ENCODE results near the gene TMED1. TPM values are rescaled to one million over a fixed set of nuclear protein-coding genes. Genes with fewer than 3 reads are reported as not detected.
A peak's percentile ranks its signal among the peaks of the same experiment; 100 is the strongest.
"Not testable (repeated sequence)": the region's sequence is repeated elsewhere in the genome, so short reads cannot be mapped to it uniquely, and the experiment has no call there.

Gene TMED1
- total RNA-seq, 1 experiment from 2014 or later: 10.2 TPM

- no peak overlapping the region for H3K4me2 ChIP-seq (ENCODE audit: low read depth, low read length, poor library complexity, severe bottlenecking)
- H2AFZ ChIP-seq (ENCODE audit: low read length): no peak overlapping the region
- H3K9me3 ChIP-seq (ENCODE audit: low read length): peaks cover 5% of the 10 kb centered on the region; the same call in 1 of the 2 replicates
- no peak for DNase-seq
- 0 out of 2 replicates have a peak, but pooled peaks cover 3% of the 10 kb centered on the region for H3K27me3 ChIP-seq (ENCODE audit: low read length)
- H3K36me3 ChIP-seq (ENCODE audit: insufficient read depth, low read length): no peaks in the 10 kb centered on the region; the same call in 1 of the 2 replicates
- H3K4me1 ChIP-seq (ENCODE audit: low read length): peaks cover 16% of the 10 kb centered on the region
- no peak overlapping the region for H3K9ac ChIP-seq (ENCODE audit: low read length)
- H3K79me2 ChIP-seq (ENCODE audit: low read length): no peaks in the 10 kb centered on the region
- H3K4me3 ChIP-seq (ENCODE audit: low read length): no peak overlapping the region
- H4K20me1 ChIP-seq (ENCODE audit: insufficient read depth, low read depth, low read length): no peaks in the 10 kb centered on the region
- no peaks in the 10 kb centered on the region for H3K9me2 ChIP-seq (replicated peaks; ENCODE audit: insufficient read depth, low read length)
- no peak overlapping the region for H3K27ac ChIP-seq (ENCODE audit: low read length)
Measured at GRCh38 chr19:10842788-10843187, 6.8 kb upstream of the TMED1 start.

GRCh38 chr19:10839114-10840050 lies 3.4 kb upstream of the TMED1 start:
- Histone ChIP-seq H3K27ac (ENCODE audit: low read length) (peak overlapping the region; percentile 91; the same call in 1 of the 2 replicates), H3K4me1 (ENCODE audit: low read length) (peaks cover 32% of the 10 kb centered on the region), H3K9me3 (ENCODE audit: low read length) (peaks cover 5% of the 10 kb centered on the region; the same call in 1 of the 2 replicates), H3K9ac (ENCODE audit: low read length) (no peak overlapping the region), H3K4me2 (ENCODE audit: low read depth, low read length, poor library complexity, severe bottlenecking) (peak overlapping the region; percentile 64), H2AFZ (ENCODE audit: low read length) (no peak overlapping the region), H3K79me2 (ENCODE audit: low read length) (no peaks in the 10 kb centered on the region), H3K9me2 (replicated peaks; ENCODE audit: insufficient read depth, low read length) (no peaks in the 10 kb centered on the region), H3K4me3 (ENCODE audit: low read length) (peak overlapping the region; percentile 51; the same call in 1 of the 2 replicates), H3K36me3 (ENCODE audit: insufficient read depth, low read length) (no peaks in the 10 kb centered on the region; the same call in 1 of the 2 replicates), H3K27me3 (ENCODE audit: low read length) (no peaks in the 10 kb centered on the region), H4K20me1 (ENCODE audit: insufficient read depth, low read depth, low read length) (no peaks in the 10 kb centered on the region)
- DNase-seq: no peak

GRCh38 chr19:10838377-10838776 lies 2.4 kb upstream of the TMED1 start:
- Histone ChIP-seq H3K4me1 (ENCODE audit: low read length) (peaks cover 32% of the 10 kb centered on the region), H3K27ac (ENCODE audit: low read length) (peak overlapping the region; percentile 91), H3K36me3 (ENCODE audit: insufficient read depth, low read length) (no peaks in the 10 kb centered on the region; the same call in 1 of the 2 replicates), H3K9ac (ENCODE audit: low read length) (peak overlapping the region; percentile 58), H3K79me2 (ENCODE audit: low read length) (no peaks in the 10 kb centered on the region), H2AFZ (ENCODE audit: low read length) (no peak overlapping the region; the same call in 1 of the 2 replicates), H3K9me2 (replicated peaks; ENCODE audit: insufficient read depth, low read length) (no peaks in the 10 kb centered on the region), H4K20me1 (ENCODE audit: insufficient read depth, low read depth, low read length) (no peaks in the 10 kb centered on the region), H3K27me3 (ENCODE audit: low read length) (no peaks in the 10 kb centered on the region), H3K4me3 (ENCODE audit: low read length) (peak overlapping the region; percentile 51), H3K4me2 (ENCODE audit: low read depth, low read length, poor library complexity, severe bottlenecking) (peak overlapping the region; percentile 64), H3K9me3 (ENCODE audit: low read length) (peaks cover 5% of the 10 kb centered on the region; the same call in 1 of the 2 replicates)
- no peak for DNase-seq

- H3K4me1 ChIP-seq (ENCODE audit: low read length): peaks cover 32% of the 10 kb centered on the region
- H3K27me3 ChIP-seq (ENCODE audit: low read length); DNase-seq; H3K9me2 ChIP-seq (replicated peaks; ENCODE audit: insufficient read depth, low read length); H3K4me3 ChIP-seq (ENCODE audit: low read length); H3K36me3 ChIP-seq (ENCODE audit: insufficient read depth, low read length); H3K9me3 ChIP-seq (ENCODE audit: low read length); H3K79me2 ChIP-seq (ENCODE audit: low read length); H3K9ac ChIP-seq (ENCODE audit: low read length); H2AFZ ChIP-seq (ENCODE audit: low read length); H4K20me1 ChIP-seq (ENCODE audit: insufficient read depth, low read depth, low read length): not testable (repeated sequence)
- peak overlapping the region; percentile 64 for H3K4me2 ChIP-seq (ENCODE audit: low read depth, low read length, poor library complexity, severe bottlenecking)
- peak overlapping the region; percentile 91 for H3K27ac ChIP-seq (ENCODE audit: low read length)
Measured at GRCh38 chr19:10837649-10838048, 1.6 kb upstream of the TMED1 start.

GRCh38 chr19:10836479-10837330 lies 693 bp upstream of the TMED1 start:
- no peaks in the 10 kb centered on the region for H4K20me1 ChIP-seq (ENCODE audit: insufficient read depth, low read depth, low read length)
- H3K4me3 ChIP-seq (ENCODE audit: low read length): peak overlapping the region; percentile 73
- H3K9me3 ChIP-seq (ENCODE audit: low read length): peaks cover 5% of the 10 kb centered on the region; the same call in 1 of the 2 replicates
- peak overlapping the region; percentile 83 for H3K9ac ChIP-seq (ENCODE audit: low read length)
- peak overlapping the region; percentile 74 for H2AFZ ChIP-seq (ENCODE audit: low read length)
- peak overlapping the region; percentile 88 for H3K27ac ChIP-seq (ENCODE audit: low read length)
- peak overlapping the region; percentile 85 for H3K4me2 ChIP-seq (ENCODE audit: low read depth, low read length, poor library complexity, severe bottlenecking)
- H3K27me3 ChIP-seq (ENCODE audit: low read length): no peaks in the 10 kb centered on the region
- no peaks in the 10 kb centered on the region for H3K9me2 ChIP-seq (replicated peaks; ENCODE audit: insufficient read depth, low read length)
- peaks cover 32% of the 10 kb centered on the region for H3K4me1 ChIP-seq (ENCODE audit: low read length)
- H3K79me2 ChIP-seq (ENCODE audit: low read length): no peaks in the 10 kb centered on the region
- H3K36me3 ChIP-seq (ENCODE audit: insufficient read depth, low read length): no peaks in the 10 kb centered on the region; the same call in 1 of the 2 replicates
- DNase-seq: peak; percentile 96

GRCh38 chr19:10835089-10835753 lies 791 bp downstream of the TMED1 start:
- Histone ChIP-seq H3K9ac (ENCODE audit: low read length) (no peak overlapping the region), H3K79me2 (ENCODE audit: low read length) (no peaks in the 10 kb centered on the region), H3K36me3 (ENCODE audit: insufficient read depth, low read length) (no peaks in the 10 kb centered on the region; the same call in 1 of the 2 replicates), H3K4me1 (ENCODE audit: low read length) (peaks cover 32% of the 10 kb centered on the region), H3K4me2 (ENCODE audit: low read depth, low read length, poor library complexity, severe bottlenecking) (no peak overlapping the region), H4K20me1 (ENCODE audit: insufficient read depth, low read depth, low read length) (no peaks in the 10 kb centered on the region), H3K27me3 (ENCODE audit: low read length) (no peaks in the 10 kb centered on the region), H3K27ac (ENCODE audit: low read length) (no peak overlapping the region), H2AFZ (ENCODE audit: low read length) (no peak overlapping the region), H3K9me2 (replicated peaks; ENCODE audit: insufficient read depth, low read length) (no peaks in the 10 kb centered on the region), H3K9me3 (ENCODE audit: low read length) (peaks cover 5% of the 10 kb centered on the region; the same call in 1 of the 2 replicates), H3K4me3 (ENCODE audit: low read length) (peak overlapping the region; percentile 27; the same call in 1 of the 2 replicates)
- DNase-seq: no peak

- no peaks in the 10 kb centered on the region for H3K9me3 ChIP-seq (ENCODE audit: low read length)
- no peak overlapping the region for H3K9ac ChIP-seq (ENCODE audit: low read length)
- H3K36me3 ChIP-seq (ENCODE audit: insufficient read depth, low read length): no peaks in the 10 kb centered on the region
- H3K27me3 ChIP-seq (ENCODE audit: low read length): no peaks in the 10 kb centered on the region
- H3K4me3 ChIP-seq (ENCODE audit: low read length): no peak overlapping the region
- no peaks in the 10 kb centered on the region for H4K20me1 ChIP-seq (ENCODE audit: insufficient read depth, low read depth, low read length)
- H3K4me2 ChIP-seq (ENCODE audit: low read depth, low read length, poor library complexity, severe bottlenecking): no peak overlapping the region
- no peak overlapping the region for H2AFZ ChIP-seq (ENCODE audit: low read length)
- H3K9me2 ChIP-seq (replicated peaks; ENCODE audit: insufficient read depth, low read length): no peaks in the 10 kb centered on the region
- peaks cover 17% of the 10 kb centered on the region for H3K4me1 ChIP-seq (ENCODE audit: low read length)
- H3K27ac ChIP-seq (ENCODE audit: low read length): no peak overlapping the region
- no peaks in the 10 kb centered on the region for H3K79me2 ChIP-seq (ENCODE audit: low read length)
- DNase-seq: no peak
Measured at GRCh38 chr19:10832939-10833296, 3.1 kb downstream of the TMED1 start.
